ENCODE data around the gene PCBP3. TPM values are rescaled to one million over a fixed set of nuclear protein-coding genes. Genes with fewer than 3 reads are reported as not detected.

PCBP3 gene
- total and polyA plus RNA-seq, 2 of the 8 experiments (the other 6 are each of a cell fraction or from before 2014, with no cell fraction given) = 3.5 to 6.3 TPM

GRCh38 chr21:45872902-45873301 is 229.4 kb downstream of the PCBP3 start:
- no peak overlapping the region for H2BK20ac ChIP-seq (ENCODE audit: low read length)
- no peak overlapping the region for H4K8ac ChIP-seq (ENCODE audit: extremely low read depth, insufficient read depth, low read length)
- no peak overlapping the region for H3K9ac ChIP-seq (replicated peaks in 1 of 4; ENCODE audit: extremely low read depth in 1 of 4, low read depth in 3 of 4, low read length in 3 of 4)
- H3K9me3 ChIP-seq (ENCODE audit: insufficient read depth in 2 of 2, low read depth in 1 of 2, low read length in 1 of 2) = no peaks in the 10 kb centered on the region
- H4K91ac ChIP-seq (replicated peaks; ENCODE audit: insufficient read length, low read length) = no peak overlapping the region
- no peaks in the 10 kb centered on the region for H3K27me3 ChIP-seq (replicated peaks in 1 of 4; ENCODE audit: control insufficient read depth in 3 of 4, extremely low read depth in 1 of 4, insufficient read depth in 3 of 4, low read length in 3 of 4)
- peaks cover 0 to 3% (median 0%) of the 10 kb centered on the region in 4 experiments; a peak in 2 of 7 replicates for H3K4me1 ChIP-seq (replicated peaks in 1 of 4; ENCODE audit: control insufficient read depth in 3 of 4, insufficient read depth in 4 of 4, low read length in 3 of 4)
- FAIRE-seq (no peak), DNase-seq (ENCODE audit: low read depth in 1 of 2, low spot score in 2 of 2) (no peak)
- no peak overlapping the region for H3K23ac ChIP-seq (ENCODE audit: insufficient read length)
- no peak overlapping the region for H2BK120ac ChIP-seq (replicated peaks; ENCODE audit: low read depth, low read length)
- H2BK12ac ChIP-seq (ENCODE audit: low read depth, low read length) = no peak overlapping the region
- H2AFZ ChIP-seq (ENCODE audit: low read length) = no peak overlapping the region
- H4K20me1 ChIP-seq (replicated peaks in 1 of 2; ENCODE audit: control insufficient read depth in 1 of 2, insufficient read depth in 2 of 2, low read length in 2 of 2) = peaks cover 0 to 4% of the 10 kb centered on the region in 2 experiments
- H3K27ac ChIP-seq (ENCODE audit: low read depth, low read length) = no peak overlapping the region
- H3K36me3 ChIP-seq (ENCODE audit: control insufficient read depth in 2 of 4, insufficient read depth in 4 of 4, low read length in 3 of 4) = no peaks in the 10 kb centered on the region
- no peaks in the 10 kb centered on the region for H3K79me1 ChIP-seq (ENCODE audit: low read depth, low read length)
- H2BK5ac ChIP-seq (ENCODE audit: low read depth, low read length) = no peak overlapping the region
- TF ChIP-seq SIN3A (conservative IDR thresholded peaks at IDR 0.05 in 1 of 2, IDR thresholded peaks at IDR 0.05 in 1 of 2; ENCODE audit: low read depth in 1 of 2, low read length in 2 of 2) (no peak), CBX5 (IDR thresholded peaks at IDR 0.05; ENCODE audit: low read depth, low read length) (no peak), CHD2 (IDR thresholded peaks at IDR 0.05; ENCODE audit: low read length) (no peak)
- no peak overlapping the region for H3K4me2 ChIP-seq (ENCODE audit: insufficient read depth in 1 of 2, low read depth in 2 of 2, low read length in 2 of 2)
- CTCF ChIA-PET (ENCODE audit: partially characterized antibody) = interaction anchor here (1.0 to 1.4 kb wide), 2 partner anchors 15 to 26 kb away, joined by 3 read pairs; no protein-coding TSS in a partner anchor
- H4K5ac ChIP-seq (ENCODE audit: insufficient read length, low read depth, low read length) = no peak overlapping the region
- H2AK5ac ChIP-seq (ENCODE audit: low read depth, low read length) = no peak overlapping the region
- H3K56ac ChIP-seq (replicated peaks; ENCODE audit: insufficient read length, low read depth, low read length) = no peak overlapping the region
- no peak overlapping the region for H3K4ac ChIP-seq (replicated peaks; ENCODE audit: insufficient read length, low read depth, low read length)
- H2BK15ac ChIP-seq (ENCODE audit: low read length) = no peak overlapping the region
- H3K14ac ChIP-seq (ENCODE audit: insufficient read length) = no peak overlapping the region
- WGBS, 2 experiments (ENCODE audit: extremely low coverage in 1 of 2, insufficient coverage in 1 of 2, insufficient read length in 1 of 2, insufficient replicate concordance in 2 of 2, low coverage in 1 of 2, low lambda C conversion rate in 2 of 2, missing lambda C conversion rate in 1 of 2) = 88% methylated on average over 11 of the region's 11 CpGs; no CpG with 5 or more reads in 1 of the 2 experiments
- H3K4me3 ChIP-seq (ENCODE audit: extremely low read depth in 1 of 4, insufficient read depth in 2 of 4, low read depth in 3 of 4, low read length in 4 of 4) = no peak overlapping the region
- POLR2A ChIA-PET (ENCODE audit: partially characterized antibody) = interaction anchor here (1.1 kb wide), 1 partner anchor 63 kb away, joined by 3 read pairs; no protein-coding TSS in a partner anchor
- H3K18ac ChIP-seq (ENCODE audit: extremely low read depth, low read length) = no peak overlapping the region
- H3K23me2 ChIP-seq (ENCODE audit: low read depth, low read length) = no peaks in the 10 kb centered on the region
- H3K79me2 ChIP-seq (ENCODE audit: control insufficient read depth in 1 of 2, insufficient read depth in 2 of 2, low read length in 2 of 2) = no peaks in the 10 kb centered on the region
